HG03280 (cell line): ENCODE measurements around the gene CYP51A1.
A peak's percentile ranks its signal among the peaks of the same experiment; 100 is the strongest.
"Not testable (repeated sequence)": the region's sequence is repeated elsewhere in the genome, so short reads cannot be mapped to it uniquely, and the experiment has no call there.

Source experiments
- ATAC-seq: cut with Tn5 transposase; IDR thresholded peaks from one replicate; pipeline ENCODE4 v1.9.1; 2021; ENCODE audit warnings: mild to moderate bottlenecking, moderate library complexity; ENCODE audit not compliant: unreplicated experiment

The CYP51A1 gene

GRCh38 chr7:92131764-92132330 is 2.4 kb downstream of the CYP51A1 start:
- no peak for ATAC-seq

GRCh38 chr7:92131093-92131492 is 3.2 kb downstream of the CYP51A1 start:
- ATAC-seq: no peak

- ATAC-seq: no peak
Measured at GRCh38 chr7:92121681-92122080, 12.6 kb downstream of the CYP51A1 start.

- no peak for ATAC-seq
Measured at GRCh38 chr7:92119213-92119759, 15.0 kb downstream of the CYP51A1 start.

GRCh38 chr7:92116949-92117348 is 17.3 kb downstream of the CYP51A1 start:
- no peak for ATAC-seq

GRCh38 chr7:92115821-92116220 is 18.5 kb downstream of the CYP51A1 start:
- no peak for ATAC-seq

- no peak for ATAC-seq
Measured at GRCh38 chr7:92110857-92111256, 23.4 kb downstream of the CYP51A1 start.

GRCh38 chr7:92108821-92109220 is 25.5 kb downstream of the CYP51A1 start:
- no peak for ATAC-seq

GRCh38 chr7:92102862-92103261 is 31.4 kb downstream of the CYP51A1 start:
- not testable (repeated sequence) for ATAC-seq

GRCh38 chr7:92100534-92100933 is 33.7 kb downstream of the CYP51A1 start:
- no peak for ATAC-seq

GRCh38 chr7:92095380-92095779 is 38.9 kb downstream of the CYP51A1 start:
- ATAC-seq: no peak

GRCh38 chr7:92092210-92092609 is 42.1 kb downstream of the CYP51A1 start:
- no peak for ATAC-seq

- ATAC-seq: no peak
Measured at GRCh38 chr7:92088266-92088665, 46.0 kb downstream of the CYP51A1 start.

GRCh38 chr7:92083922-92084321 is 50.4 kb downstream of the CYP51A1 start:
- not testable (repeated sequence) for ATAC-seq

GRCh38 chr7:92076509-92076908 is 57.8 kb downstream of the CYP51A1 start:
- ATAC-seq: no peak

- peak; percentile 85 for ATAC-seq
Measured at GRCh38 chr7:92075455-92076158, 58.7 kb downstream of the CYP51A1 start.

- no peak for ATAC-seq
Measured at GRCh38 chr7:92072708-92073107, 61.6 kb downstream of the CYP51A1 start.

GRCh38 chr7:92072121-92072520 is 62.2 kb downstream of the CYP51A1 start:
- no peak for ATAC-seq

- ATAC-seq: no peak
Measured at GRCh38 chr7:92071032-92071431, 63.2 kb downstream of the CYP51A1 start.

GRCh38 chr7:92064438-92065029 is 69.7 kb downstream of the CYP51A1 start:
- ATAC-seq: no peak
